HG03442 (cell line): ENCODE measurements around the gene GPATCH2.
"Not testable (repeated sequence)": the region's sequence is repeated elsewhere in the genome, so short reads cannot be mapped to it uniquely, and the experiment has no call there.

Source experiments
- ATAC-seq: cut with Tn5 transposase; IDR thresholded peaks from one replicate; pipeline ENCODE4 v1.9.1; 2021; ENCODE audit warnings: mild to moderate bottlenecking, moderate library complexity; ENCODE audit not compliant: unreplicated experiment

GPATCH2 gene

GRCh38 chr1:217584286-217584811 lies 46.5 kb downstream of the GPATCH2 start:
- not testable (repeated sequence) for ATAC-seq

DNA sequence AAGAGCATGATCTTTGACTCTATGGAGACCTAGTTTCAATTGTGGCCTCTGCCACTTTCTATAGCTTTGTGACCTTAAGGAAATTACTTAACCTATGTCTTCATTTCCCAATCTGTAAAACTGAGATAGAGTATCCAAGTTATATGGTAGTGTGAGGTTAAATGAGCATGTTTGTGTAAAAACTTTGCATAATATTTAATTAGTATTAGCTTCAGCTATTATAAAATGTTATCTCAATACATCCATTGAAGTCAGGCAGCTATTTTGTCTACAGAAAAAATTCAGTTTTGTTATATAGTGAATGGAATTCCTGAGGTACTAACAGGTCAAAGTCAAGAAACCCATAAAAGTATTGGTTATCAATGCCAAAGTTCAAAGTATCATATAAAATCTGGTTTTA lies 53.6 kb downstream of the GPATCH2 start:
- ATAC-seq = no peak

DNA sequence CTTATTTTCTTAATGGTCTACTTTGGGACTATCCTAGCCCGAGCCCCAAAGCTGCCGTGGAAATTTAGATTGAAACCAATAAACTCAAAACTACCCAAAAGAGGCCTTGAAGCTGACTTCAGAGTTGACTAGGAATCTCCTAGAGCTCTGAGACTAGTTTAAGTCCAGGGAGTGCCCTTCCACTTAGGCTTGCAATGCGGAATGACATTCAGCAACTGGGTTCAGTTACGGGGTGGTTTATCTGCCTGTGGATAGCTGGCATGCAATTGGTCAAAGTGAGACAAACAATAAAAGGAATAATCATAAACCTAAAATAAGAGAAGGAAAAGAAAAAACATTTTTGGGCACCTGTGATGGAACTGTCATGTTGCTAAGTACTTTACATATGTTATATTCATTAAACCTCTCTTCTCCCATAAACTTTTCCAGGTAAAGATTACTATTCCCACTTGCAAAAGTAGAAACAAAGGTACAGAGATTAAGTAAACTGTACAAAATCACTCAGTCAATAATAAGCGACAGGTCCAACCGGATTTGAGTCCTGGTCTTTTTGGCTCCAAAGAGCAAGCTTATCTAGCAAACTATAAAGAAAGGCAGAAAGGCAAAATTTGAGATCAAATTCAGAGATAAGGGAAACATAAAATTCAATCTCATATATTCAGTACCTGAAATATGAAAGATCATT lies 56.5 kb downstream of the GPATCH2 start:
- no peak for ATAC-seq

DNA sequence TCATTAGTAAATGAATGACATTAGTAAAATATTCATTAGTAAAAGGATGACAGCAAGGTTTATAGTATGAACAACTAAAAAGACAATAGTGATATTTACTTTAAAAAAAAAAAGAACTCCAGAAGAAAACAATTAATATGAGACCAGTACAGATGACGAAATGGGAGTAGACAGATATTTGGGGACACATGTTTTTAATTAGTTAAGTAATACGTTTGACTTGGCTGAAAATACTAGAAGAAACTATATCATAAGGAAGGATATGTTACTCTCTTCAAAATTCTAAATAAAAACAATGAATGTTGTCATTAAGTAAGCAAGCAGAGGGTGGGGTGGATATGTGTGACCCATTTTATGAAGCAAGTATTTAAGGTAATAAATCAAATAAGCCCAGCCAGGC lies 61.9 kb downstream of the GPATCH2 start:
- ATAC-seq = no peak

DNA sequence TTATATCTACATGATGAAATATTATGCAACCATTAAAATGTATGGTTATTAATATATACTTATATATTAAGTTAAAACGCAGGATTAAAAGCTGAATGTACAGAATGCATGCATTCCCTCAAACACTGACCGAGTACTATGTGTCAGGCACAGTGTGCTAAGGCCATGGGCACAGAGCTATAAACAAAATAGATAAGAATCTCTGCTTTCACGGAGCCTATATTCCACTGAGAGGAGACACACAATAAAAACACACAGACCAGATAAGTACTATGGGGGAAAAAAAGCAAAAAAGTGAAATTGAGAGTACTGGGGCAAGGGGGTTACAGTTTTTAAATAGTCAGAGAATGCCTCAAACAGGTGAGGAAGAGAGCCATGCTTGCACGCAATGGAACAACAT lies 62.7 kb downstream of the GPATCH2 start:
- ATAC-seq = no peak

DNA sequence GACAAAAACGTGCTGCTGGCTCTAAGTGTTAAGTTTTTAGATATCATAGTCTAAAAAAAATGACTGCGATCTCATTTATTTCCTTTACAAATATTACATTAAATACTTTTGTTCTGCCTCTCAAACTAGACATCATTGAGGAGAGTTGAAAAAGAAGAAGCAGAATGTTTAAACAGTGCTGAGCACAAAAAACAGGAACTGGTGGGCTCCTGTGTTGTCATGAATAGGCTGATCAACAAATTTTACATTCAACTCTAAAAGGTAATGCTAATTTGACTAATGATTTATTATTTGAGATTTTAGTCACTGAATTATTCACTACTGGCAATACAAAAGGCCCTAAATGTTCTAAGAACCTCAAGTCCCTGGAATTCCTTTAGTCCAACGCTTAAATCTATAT lies 66.1 kb downstream of the GPATCH2 start:
- no peak for ATAC-seq

GRCh38 chr1:217564207-217564606 lies 66.7 kb downstream of the GPATCH2 start:
- ATAC-seq = no peak

DNA sequence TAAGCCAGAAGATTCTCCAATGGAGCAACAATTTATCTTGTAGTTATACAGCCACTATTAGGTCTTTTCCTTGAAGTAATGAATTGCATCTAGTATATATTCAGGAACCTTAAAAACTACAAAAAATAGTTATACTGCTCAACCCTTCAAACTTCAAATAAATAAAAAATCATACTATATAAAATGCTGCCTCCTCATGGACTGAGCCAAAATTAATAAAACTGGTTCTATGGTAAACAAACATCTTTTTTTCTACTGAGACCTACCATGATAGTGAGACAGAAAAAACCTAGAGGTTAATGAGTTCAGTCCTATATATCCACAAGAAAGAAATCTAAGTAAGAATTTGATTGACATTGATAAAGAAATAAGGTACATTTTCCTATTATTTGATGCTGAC lies 67.7 kb downstream of the GPATCH2 start:
- no peak for ATAC-seq

DNA sequence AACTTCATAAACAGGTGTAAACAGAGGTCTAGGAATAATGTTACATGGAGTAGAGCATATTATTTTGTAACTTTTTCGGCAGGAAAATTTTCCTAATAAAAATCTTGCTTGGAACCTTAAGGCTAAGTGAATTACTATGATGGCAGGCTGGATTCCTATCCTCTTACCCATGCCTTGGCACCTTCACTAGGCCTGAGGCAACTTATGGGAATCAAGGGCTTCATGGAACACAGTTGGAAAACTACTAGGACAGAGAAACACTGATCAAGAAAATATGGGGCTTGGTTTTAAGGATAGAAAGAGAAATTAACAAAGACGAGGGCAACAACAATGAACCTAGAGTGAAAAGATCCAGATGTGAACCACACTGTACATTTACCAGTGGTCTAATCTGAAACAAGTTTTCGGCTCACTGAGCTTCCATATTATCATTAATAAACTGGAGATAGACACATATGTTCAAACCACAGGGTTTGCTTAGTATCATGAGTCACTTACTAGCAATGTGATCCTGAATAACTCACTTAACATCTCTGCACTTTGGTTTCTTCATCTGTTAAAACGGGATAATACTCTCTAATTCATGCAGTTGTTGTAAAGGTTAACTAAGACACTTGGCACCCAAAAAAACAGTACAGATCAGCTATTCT lies 68.5 kb downstream of the GPATCH2 start:
- ATAC-seq = no peak

- ATAC-seq = no peak
These were observed 69.4 kb downstream of the GPATCH2 start for GRCh38 chr1:217561446-217561845.

GRCh38 chr1:217554849-217555248 lies 76.0 kb downstream of the GPATCH2 start:
- no peak for ATAC-seq

GRCh38 chr1:217553949-217554509 lies 76.9 kb downstream of the GPATCH2 start:
- ATAC-seq = no peak

- ATAC-seq = no peak
These were observed 78.4 kb downstream of the GPATCH2 start for GRCh38 chr1:217552339-217552951.

- peak; percentile 89 for ATAC-seq
These were observed 88.1 kb downstream of the GPATCH2 start for GRCh38 chr1:217542837-217543236.

DNA sequence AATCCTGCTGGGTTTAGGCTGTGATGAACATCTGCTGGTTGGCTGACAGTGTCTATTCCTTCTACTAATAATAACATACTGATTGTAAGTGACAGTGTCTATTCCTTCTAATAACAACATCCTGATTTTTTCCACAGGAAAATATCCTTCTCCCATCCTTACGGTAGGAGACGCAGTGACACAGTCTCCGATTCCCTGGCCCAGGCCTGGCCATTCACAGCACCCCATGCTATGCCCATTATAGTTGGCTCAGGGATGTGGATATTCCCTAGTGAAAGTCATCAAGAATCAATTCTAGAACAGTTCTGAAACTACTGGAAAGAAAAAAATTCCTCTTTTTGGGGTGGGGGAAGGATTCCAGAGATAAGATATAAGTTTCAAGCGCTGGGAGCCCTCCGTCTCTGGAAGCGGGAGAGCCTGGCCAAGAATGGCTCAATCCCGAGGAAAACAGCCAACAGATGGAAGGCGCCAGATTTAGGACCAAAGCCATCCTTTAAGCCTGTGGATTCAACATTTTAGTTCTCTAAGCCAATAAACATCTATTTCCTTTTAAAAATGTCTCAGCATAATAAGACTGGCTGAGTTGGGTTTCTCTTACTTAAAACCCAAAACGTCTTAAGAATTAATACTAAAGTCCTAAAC lies 88.6 kb downstream of the GPATCH2 start:
- no peak for ATAC-seq

DNA sequence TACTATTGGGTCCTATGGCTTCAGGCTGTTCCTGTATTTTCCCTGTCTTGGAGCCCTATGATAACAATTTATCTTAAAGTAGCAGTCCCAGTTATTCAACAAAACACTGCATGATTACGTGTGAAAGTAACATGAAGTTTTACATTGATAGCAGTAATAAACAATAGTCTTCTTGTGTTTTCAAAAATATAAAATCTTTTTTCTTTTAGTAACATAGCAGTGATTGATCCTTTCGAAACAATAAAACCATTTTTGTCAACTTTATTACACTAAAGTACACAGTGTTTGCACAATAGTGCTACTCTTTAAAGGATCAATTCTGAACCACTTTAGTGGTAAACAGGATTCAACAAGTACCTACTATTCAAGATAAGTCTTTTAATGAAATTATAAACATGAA lies 90.6 kb downstream of the GPATCH2 start:
- no peak for ATAC-seq

DNA sequence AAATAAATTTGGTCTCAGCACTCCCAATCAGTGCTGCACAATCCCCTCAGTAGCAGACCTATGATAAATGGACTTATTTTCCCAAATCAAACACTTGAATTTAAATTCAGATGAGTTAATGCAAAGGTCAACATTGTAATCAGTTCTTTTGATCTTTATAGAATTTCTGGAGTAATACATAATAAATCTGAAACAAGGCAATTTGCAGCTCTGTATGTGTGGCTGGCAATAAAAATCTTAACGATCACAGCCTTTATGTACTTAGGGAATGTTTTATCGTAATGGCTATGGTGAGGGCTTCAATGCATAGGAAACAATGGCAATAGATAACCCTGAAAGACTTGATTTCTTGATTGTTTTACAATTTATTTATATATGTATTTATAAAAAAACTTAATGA lies 91.4 kb downstream of the GPATCH2 start:
- no peak for ATAC-seq

DNA sequence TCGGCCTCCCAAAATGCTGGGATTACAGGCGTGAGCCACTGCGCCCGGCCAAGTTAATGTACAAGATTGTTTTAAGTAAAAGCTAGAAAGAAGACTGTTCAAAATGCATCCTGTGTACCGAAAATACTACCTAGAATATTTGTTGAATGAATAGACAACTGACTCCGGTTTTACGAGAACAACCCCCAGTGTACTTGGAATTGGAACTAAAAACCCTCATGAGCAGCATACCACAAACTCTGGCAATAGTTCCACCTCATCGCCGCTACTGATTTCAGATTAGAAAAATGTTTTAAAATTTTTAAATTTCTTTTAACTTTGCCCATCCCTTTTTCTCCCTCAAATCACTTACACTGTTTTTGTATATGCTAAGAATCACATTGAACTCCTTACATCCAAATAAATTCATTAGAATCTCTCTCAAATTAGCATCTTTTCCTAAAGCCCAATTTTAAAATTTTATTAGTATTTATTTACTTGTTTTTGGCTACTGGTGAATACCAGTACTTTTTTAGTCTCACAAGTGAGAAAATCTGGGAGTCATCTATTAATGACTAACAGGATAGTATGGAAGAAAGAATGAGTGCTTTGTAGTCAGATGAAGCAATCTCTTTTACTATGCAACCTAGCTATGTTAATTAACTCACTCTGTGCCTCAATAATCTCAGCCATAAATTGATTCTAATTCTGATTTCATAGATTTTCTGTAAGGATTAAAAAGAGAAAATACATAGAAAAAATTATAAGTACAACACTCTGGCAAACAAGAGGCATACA lies 95.1 kb downstream of the GPATCH2 start:
- ATAC-seq = no peak

DNA sequence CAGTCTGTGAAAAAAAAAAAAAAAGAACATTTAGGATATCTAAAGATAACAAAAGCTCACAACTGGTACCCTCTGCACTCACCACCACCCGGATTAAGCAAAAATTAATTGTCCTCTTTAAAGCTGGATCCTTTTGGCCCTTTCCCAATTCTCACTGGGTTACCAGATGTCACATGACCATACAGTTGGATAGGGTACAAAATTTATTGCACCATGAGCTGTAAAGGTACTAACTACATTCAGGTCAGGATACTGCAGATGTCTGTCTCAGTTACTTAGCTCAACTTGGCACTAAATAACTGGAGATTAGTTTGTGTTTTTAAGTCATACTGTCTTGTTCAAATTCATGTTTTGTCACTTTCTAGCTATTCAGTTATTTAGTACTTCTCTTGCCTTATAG lies 96.3 kb downstream of the GPATCH2 start:
- no peak for ATAC-seq

GRCh38 chr1:217528271-217528670 lies 102.6 kb downstream of the GPATCH2 start:
- ATAC-seq = no peak

DNA sequence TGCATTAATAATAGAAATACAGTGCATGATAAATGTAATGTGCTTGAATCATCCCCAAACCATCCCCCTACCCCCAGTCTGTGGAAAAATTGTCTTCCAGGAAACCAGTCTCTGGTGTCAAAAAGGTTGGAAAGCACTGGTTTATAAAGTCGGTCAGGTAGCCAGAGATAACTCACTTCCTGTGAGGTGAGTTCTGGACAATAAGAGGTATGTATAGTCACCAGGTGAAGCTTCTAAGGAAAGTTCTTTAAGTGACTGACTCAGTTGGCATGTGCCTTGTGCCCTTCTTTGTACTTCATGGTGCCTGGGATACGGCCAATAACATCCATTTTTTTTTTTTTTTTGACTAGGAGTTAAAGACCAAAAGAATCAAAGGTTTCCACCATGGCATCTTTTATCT lies 103.7 kb downstream of the GPATCH2 start:
- ATAC-seq = no peak
